CD14-positive monocyte (primary cell): ENCODE data around the gene FHL5. TPM values are rescaled to one million over a fixed set of nuclear protein-coding genes. Genes with fewer than 3 reads are reported as not detected.

Experiments
- DNase-seq, 3 donors: peaks; one replicate each; pipeline ENCODE4 v3.0.0-alpha.2; 2011 to 2022
- H2AFZ ChIP-seq: 2 replicates; pipeline ENCODE4 v1.6.0; 2012; ENCODE audit warnings: mild to moderate bottlenecking, low read depth, low read length, inconsistent platforms; ENCODE audit not compliant: insufficient read depth, poor library complexity, severe bottlenecking
- H3K27ac ChIP-seq, 2 donors: 1 replicate in 1 of 2; 2 replicates in 1 of 2; pipeline ENCODE4 v1.5.1; 2012 to 2013; ENCODE audit warnings: low read length in 2 of 2, control low read depth in 1 of 2, inconsistent platforms in 1 of 2, low read depth in 1 of 2, mild to moderate bottlenecking in 1 of 2
- H3K27me3 ChIP-seq, 2 donors: one replicate each; pipeline versions ENCODE4 v1.6.0 to v1.6.1; 2011 to 2013; ENCODE audit warnings: low read length in 2 of 2; ENCODE audit not compliant: control insufficient read depth in 2 of 2, insufficient read depth in 2 of 2
- H3K36me3 ChIP-seq, 2 donors: replicated peaks in 1 of 2; 1 replicate in 1 of 2; 2 replicates in 1 of 2; pipeline versions ENCODE4 v1.5.1 to v1.6.1; 2012 to 2013; ENCODE audit warnings: low read length in 2 of 2, control low read depth in 1 of 2, inconsistent platforms in 1 of 2, mild to moderate bottlenecking in 1 of 2; ENCODE audit not compliant: insufficient read depth in 2 of 2, control insufficient read depth in 1 of 2
- H3K4me1 ChIP-seq, 2 donors: 1 replicate in 1 of 2; 2 replicates in 1 of 2; pipeline versions ENCODE4 v1.5.1 to v1.6.1; 2012 to 2013; ENCODE audit warnings: low read length in 2 of 2, control low read depth in 1 of 2, inconsistent platforms in 1 of 2, mild to moderate bottlenecking in 1 of 2, moderate library complexity in 1 of 2; ENCODE audit not compliant: insufficient read depth in 2 of 2, control insufficient read depth in 1 of 2
- H3K4me2 ChIP-seq: replicated peaks from 2 replicates; pipeline ENCODE3; 2012; ENCODE audit warnings: low read length, moderate library complexity, mild to moderate bottlenecking; ENCODE audit not compliant: poor library complexity, severe bottlenecking; ENCODE audit errors: extremely low read depth
- H3K4me3 ChIP-seq, 3 experiments: fragments of 200-600 bp in 1 of 3; sonication (generic) in 1 of 3; replicated peaks in 1 of 3; 1 replicate in 2 of 3; 2 replicates in 1 of 3; pipeline ENCODE4 v1.5.1; 2011 to 2013; ENCODE audit warnings: low read length in 3 of 3, mild to moderate bottlenecking in 3 of 3, control low read depth in 2 of 3, low read depth in 2 of 3, inconsistent platforms in 1 of 3, moderate library complexity in 1 of 3
- H3K79me2 ChIP-seq: 2 replicates; pipeline ENCODE4 v1.6.0; 2012; ENCODE audit warnings: mild to moderate bottlenecking, control low read depth, inconsistent platforms, low read length, moderate library complexity; ENCODE audit not compliant: insufficient read depth
- H3K9ac ChIP-seq: 2 replicates; pipeline ENCODE4 v1.6.0; 2017; ENCODE audit warnings: low read length, mild to moderate bottlenecking; ENCODE audit not compliant: insufficient read depth, poor library complexity, severe bottlenecking
- H3K9me3 ChIP-seq, 2 donors: replicated peaks in 1 of 2; 1 replicate in 1 of 2; 2 replicates in 1 of 2; pipeline versions ENCODE4 v1.5.1 to v1.6.1; 2012 to 2013; ENCODE audit warnings: low read length in 2 of 2, control low read depth in 1 of 2; ENCODE audit not compliant: control insufficient read depth in 1 of 2, insufficient read depth in 1 of 2
- H4K20me1 ChIP-seq: 2 replicates; pipeline ENCODE4 v1.6.0; 2012; ENCODE audit warnings: mild to moderate bottlenecking, low read length, control low read depth, moderate library complexity; ENCODE audit not compliant: insufficient read depth
- H3K27ac Mint-ChIP-seq, 7 donors: one replicate each; pipeline ENCODE4 v1.8.0; 2020; ENCODE audit warnings: mild to moderate bottlenecking in 7 of 7, mixed read lengths in 7 of 7, moderate library complexity in 6 of 7, inconsistent platforms in 2 of 7
- H3K27me3 Mint-ChIP-seq, 3 donors: one replicate each; pipeline ENCODE4 v1.8.0; 2021 to 2022; ENCODE audit warnings: low read depth in 3 of 3, mild to moderate bottlenecking in 3 of 3, mixed read lengths in 3 of 3, moderate library complexity in 3 of 3, inconsistent platforms in 1 of 3
- H3K36me3 Mint-ChIP-seq, 2 donors: one replicate each; pipeline ENCODE4 v1.8.0; 2020; ENCODE audit warnings: mixed read lengths in 2 of 2, inconsistent platforms in 1 of 2, mild to moderate bottlenecking in 1 of 2
- H3K4me1 Mint-ChIP-seq: one replicate; pipeline ENCODE4 v1.8.0; 2020; ENCODE audit warnings: mild to moderate bottlenecking, mixed read lengths
- H3K4me3 Mint-ChIP-seq, 2 donors: one replicate each; pipeline ENCODE4 v1.8.0; 2020; ENCODE audit warnings: mild to moderate bottlenecking in 2 of 2, mixed read lengths in 2 of 2, moderate library complexity in 1 of 2
- H3K9me3 Mint-ChIP-seq, 7 donors: one replicate each; pipeline ENCODE4 v1.8.0; 2020 to 2022; ENCODE audit warnings: mixed read lengths in 7 of 7, mild to moderate bottlenecking in 6 of 7, moderate library complexity in 6 of 7, inconsistent platforms in 2 of 7
- WGBS: methylation state at CpG from one replicate; pipeline ENCODE4 v1.1.5; 2013; ENCODE audit warnings: missing lambda C conversion rate; ENCODE audit not compliant: insufficient coverage; 5-methylcytosine and 5-hydroxymethylcytosine counted together
- intact Hi-C, 2 donors: fragments of 100-400 bp; cut with micrococcal nuclease; formaldehyde crosslinking; loops; one replicate each; pipeline versions ENCODE4 v1.15.0 to v1.15.1; 2023
- polyA plus RNA-seq, 3 donors: library from polyadenylated mRNA; depleted of rRNA in 1 of 3; unstranded in 2 of 3; stranded (reverse) in 1 of 3; fragments of 300-500 nt in 2 of 3; fragments of >200 nt in 1 of 3; fragmentation: Illumina TruSeq in 2 of 3; gene quantifications; 1 replicate in 2 of 3; 2 replicates in 1 of 3; pipeline ENCODE4 v1.2.3, GENCODE V29; 2012 to 2021
- TF ChIP-seq, protein P1 (sequence below): fragments of 200-600 bp; IDR thresholded peaks from one replicate; pipeline ENCODE4 v1.8.0; 2022; ENCODE audit warnings: antibody characterized with exemption, mild to moderate bottlenecking

FHL5 gene
- polyA plus RNA-seq, 3 donors = not detected

GRCh38 chr6:96542702-96543101 lies 20.2 kb upstream of the FHL5 start:
- Mint-ChIP-seq H3K27ac (no peak overlapping the region), H3K4me3 (no peak overlapping the region), H3K27me3 (no peaks in the 10 kb centered on the region), H3K36me3 (peaks cover 57 to 66% of the 10 kb centered on the region in 2 donors), H3K4me1 (no peaks in the 10 kb centered on the region), H3K9me3 (no peaks in the 10 kb centered on the region)
- no peaks in the 10 kb centered on the region for H3K4me1 ChIP-seq
- H3K27ac ChIP-seq = no peak overlapping the region
- no peaks in the 10 kb centered on the region for H3K27me3 ChIP-seq
- H4K20me1 ChIP-seq = no peaks in the 10 kb centered on the region
- DNase-seq = no peak
- H3K9ac ChIP-seq = no peak overlapping the region
- H3K79me2 ChIP-seq = no peaks in the 10 kb centered on the region
- H2AFZ ChIP-seq = no peak overlapping the region
- H3K9me3 ChIP-seq = no peaks in the 10 kb centered on the region
- no peak overlapping the region for H3K4me3 ChIP-seq
- TF ChIP-seq, protein P1, sequence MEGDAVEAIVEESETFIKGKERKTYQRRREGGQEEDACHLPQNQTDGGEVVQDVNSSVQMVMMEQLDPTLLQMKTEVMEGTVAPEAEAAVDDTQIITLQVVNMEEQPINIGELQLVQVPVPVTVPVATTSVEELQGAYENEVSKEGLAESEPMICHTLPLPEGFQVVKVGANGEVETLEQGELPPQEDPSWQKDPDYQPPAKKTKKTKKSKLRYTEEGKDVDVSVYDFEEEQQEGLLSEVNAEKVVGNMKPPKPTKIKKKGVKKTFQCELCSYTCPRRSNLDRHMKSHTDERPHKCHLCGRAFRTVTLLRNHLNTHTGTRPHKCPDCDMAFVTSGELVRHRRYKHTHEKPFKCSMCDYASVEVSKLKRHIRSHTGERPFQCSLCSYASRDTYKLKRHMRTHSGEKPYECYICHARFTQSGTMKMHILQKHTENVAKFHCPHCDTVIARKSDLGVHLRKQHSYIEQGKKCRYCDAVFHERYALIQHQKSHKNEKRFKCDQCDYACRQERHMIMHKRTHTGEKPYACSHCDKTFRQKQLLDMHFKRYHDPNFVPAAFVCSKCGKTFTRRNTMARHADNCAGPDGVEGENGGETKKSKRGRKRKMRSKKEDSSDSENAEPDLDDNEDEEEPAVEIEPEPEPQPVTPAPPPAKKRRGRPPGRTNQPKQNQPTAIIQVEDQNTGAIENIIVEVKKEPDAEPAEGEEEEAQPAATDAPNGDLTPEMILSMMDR = peak; percentile 13
- intact Hi-C loops = no loop called here
- no peak overlapping the region for H3K4me2 ChIP-seq
- peaks cover 75 to 94% of the 10 kb centered on the region in 2 donors for H3K36me3 ChIP-seq

DNA sequence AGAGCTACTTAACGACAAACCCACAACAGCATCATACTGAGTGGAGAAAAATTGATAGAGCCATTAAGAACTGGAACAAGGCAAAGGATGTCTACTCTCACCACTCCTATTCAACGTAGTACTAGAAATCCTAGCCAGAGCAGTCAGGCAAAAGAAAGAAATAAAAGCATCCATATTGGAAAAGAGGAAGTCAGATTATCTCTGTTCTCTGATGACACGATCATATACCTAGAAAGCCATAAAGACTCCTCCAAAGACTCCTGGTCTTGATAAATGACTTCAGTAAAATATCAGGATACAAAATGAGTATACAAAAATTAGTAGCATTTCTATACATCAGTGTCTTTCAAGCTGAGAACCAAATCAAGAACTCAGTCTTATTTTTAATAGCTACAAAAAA lies 17.0 kb upstream of the FHL5 start:
- intact Hi-C loops = no loop called here
- Histone ChIP-seq H3K9ac (no peak overlapping the region), H3K4me1 (no peaks in the 10 kb centered on the region), H3K27me3 (no peaks in the 10 kb centered on the region), H3K79me2 (no peaks in the 10 kb centered on the region), H4K20me1 (no peaks in the 10 kb centered on the region), H3K4me3 (no peak overlapping the region), H3K27ac (no peak overlapping the region), H3K36me3 (peaks cover 71 to 89% of the 10 kb centered on the region in 2 donors), H2AFZ (no peak overlapping the region), H3K4me2 (no peak overlapping the region), H3K9me3 (no peaks in the 10 kb centered on the region)
- Mint-ChIP-seq H3K27me3 (no peaks in the 10 kb centered on the region), H3K36me3 (peaks cover 55 to 62% of the 10 kb centered on the region in 2 donors), H3K4me3 (no peak overlapping the region), H3K9me3 (no peaks in the 10 kb centered on the region), H3K4me1 (no peaks in the 10 kb centered on the region), H3K27ac (no peak overlapping the region)
- TF ChIP-seq, protein P1 = no peak
- DNase-seq = no peak
- whole genome bisulfite sequencing = no CpG with 5 or more reads among the region's 3 CpGs
